HS-27A (cell line): ENCODE measurements around the gene SLC25A28.

Source experiments
- DNase-seq: peaks from one replicate; pipeline ENCODE4 v3.0.0-alpha.2; 2012; ENCODE audit warnings: low read depth, missing footprints

The SLC25A28 gene

DNA sequence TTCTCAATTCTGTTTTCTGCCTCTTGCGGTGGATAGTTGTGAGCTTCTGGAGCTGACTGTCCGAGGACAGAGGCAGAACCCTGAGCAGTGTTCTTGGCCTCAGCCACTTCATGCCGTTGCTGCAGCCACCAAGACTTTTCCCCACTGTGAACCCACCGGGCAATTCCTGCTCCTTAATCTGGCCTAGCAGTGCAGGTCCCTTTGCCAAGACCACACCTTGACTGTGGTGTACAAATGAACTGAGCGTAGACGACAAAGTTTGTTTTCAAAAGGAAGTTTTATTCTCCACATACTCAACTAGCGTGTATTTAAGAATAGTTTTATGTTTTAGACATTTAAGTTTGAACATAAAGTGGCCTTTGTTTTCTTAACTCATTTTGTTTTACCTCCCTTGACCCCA is 29.4 kb downstream of the SLC25A28 start:
- no peak for DNase-seq

DNA sequence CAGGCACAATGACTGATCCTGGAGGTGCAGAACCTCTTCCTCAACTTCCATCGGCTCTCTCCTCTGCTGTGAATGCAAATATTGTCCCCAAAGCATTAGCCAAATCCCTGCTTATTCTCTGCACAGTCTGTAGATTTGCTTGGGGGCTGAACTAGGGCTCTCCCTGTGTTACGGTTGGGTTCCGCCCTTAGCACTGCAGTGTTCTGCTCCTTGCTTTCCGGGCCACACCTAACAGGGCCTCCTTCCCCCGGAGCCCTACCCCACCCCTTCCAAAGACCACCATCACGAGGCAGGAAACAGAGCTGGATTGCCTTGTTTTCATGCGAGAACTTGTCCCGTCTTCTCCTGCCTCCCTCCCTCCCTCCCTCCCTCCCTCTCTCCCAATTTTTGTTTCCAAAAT is 36.6 kb downstream of the SLC25A28 start:
- DNase-seq: no peak

- DNase-seq: no peak
Measured at GRCh38 chr10:99582255-99582770, 37.9 kb downstream of the SLC25A28 start.

- DNase-seq: no peak
Measured at GRCh38 chr10:99579971-99580370, 40.3 kb downstream of the SLC25A28 start.

GRCh38 chr10:99573790-99574189 is 46.4 kb downstream of the SLC25A28 start:
- DNase-seq: no peak

DNA sequence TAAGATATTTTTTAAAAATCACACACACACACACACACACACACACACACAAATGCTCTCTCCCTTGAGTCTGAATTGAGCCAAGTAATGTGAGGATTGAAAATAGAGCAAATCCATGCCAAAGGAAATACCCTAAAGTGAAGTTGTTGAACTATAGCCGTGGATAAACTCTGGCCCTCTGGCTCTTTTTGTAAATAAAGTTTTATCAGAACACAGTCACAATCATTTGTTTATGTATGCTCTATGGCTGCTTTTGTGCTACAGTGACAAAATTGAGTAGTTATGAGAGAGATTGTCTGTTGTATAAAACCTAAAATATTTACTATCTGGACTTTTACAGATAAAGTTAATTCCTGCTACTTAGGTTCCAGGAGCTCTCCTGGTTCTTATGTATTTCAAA is 48.4 kb downstream of the SLC25A28 start:
- DNase-seq: no peak

DNA sequence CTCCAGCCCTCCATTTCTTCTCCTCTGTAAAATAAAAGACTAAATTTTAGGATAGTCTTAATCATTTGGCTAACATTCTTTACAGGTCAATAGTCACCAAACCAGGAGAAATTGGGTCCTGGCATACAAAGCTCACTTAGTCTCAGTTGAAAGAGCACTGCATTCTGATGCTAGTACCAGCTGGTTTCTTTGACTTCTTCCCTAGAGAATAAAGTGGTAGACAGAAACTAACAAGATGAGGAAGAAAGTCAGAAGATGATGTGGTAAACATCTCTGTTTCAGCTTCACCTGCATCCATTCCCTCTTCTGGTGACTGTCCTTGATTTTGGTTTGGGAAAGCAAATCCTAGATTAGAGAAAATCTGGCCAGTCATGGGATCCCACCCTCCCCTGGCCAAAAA is 50.3 kb downstream of the SLC25A28 start:
- DNase-seq: no peak

DNA sequence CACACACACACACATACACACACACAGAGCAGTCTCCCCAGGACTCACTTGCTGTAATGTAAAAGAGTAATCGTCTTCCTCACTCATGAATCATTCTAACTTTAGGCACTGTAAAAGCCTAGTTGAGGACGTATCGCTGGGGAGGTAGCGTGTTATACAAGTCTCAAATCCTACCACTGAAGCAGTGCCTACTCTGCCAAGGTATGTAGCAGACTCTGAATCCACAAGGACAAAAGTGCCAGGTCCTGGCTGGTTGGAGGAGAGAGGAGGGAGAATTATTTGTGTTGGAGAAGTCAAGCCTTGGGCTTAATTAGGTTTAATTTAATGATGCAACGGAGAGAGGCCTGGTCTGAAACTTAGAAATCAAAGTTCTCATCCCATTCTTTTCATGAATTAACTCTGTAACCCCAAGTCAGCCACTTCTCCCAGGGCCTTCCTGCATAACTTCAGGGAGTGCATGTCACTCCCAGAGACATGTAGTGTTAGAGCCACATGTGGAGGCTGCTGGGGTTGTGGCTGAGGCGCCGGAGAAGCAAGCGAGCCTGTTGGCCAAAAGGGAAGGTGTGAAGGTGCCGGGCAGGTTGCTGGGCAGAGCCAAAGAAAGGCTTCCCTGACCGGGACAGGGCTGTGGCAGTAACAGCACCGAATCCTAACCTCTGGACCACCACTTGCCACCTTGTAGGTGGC is 50.8 kb downstream of the SLC25A28 start:
- DNase-seq: no peak

GRCh38 chr10:99565166-99565565 is 55.1 kb downstream of the SLC25A28 start:
- DNase-seq: no peak

DNA sequence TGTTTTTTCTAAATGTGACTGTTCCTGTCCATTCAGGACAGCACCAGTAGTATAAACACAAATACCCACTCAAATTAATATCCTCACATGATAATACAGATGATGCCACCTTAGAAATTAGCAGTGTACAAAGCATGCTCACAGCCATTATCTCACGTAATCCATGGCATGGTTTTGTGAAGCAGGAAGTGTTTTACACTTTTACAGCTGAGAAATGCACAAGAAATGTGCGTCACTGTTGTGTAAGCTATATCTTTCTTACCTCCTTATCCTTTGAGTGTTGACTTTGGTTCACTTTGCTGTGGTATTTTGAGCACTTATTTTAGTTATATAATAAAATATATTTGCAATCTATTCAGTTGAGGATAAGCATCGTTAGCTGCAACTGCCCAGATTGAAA is 55.9 kb downstream of the SLC25A28 start:
- DNase-seq: no peak

- no peak for DNase-seq
Measured at GRCh38 chr10:99562631-99563030, 57.6 kb downstream of the SLC25A28 start.
